GM23248 (cell line): Measurements from ENCODE around the gene CCDC149.

Source experiments
- EZH2 ChIP-seq: fragments of 200-600 bp; sonication (generic); IDR thresholded peaks from 2 replicates; pipeline ENCODE4 v1.6.1; 2018; ENCODE audit warnings: antibody characterized with exemption, mild to moderate bottlenecking; ENCODE audit not compliant: insufficient read depth, poor library complexity, severe bottlenecking
- EZH2phosphoT487 ChIP-seq: fragments of 200-600 bp; sonication (generic); IDR thresholded peaks from 2 replicates; pipeline ENCODE4 v1.6.1; 2018; ENCODE audit warnings: antibody characterized with exemption, moderate library complexity, mild to moderate bottlenecking, low read depth; ENCODE audit not compliant: insufficient read depth

- TF ChIP-seq EZH2phosphoT487 (no peak), EZH2 (no peak)
Observed at GRCh38 chr4:24783506-24783905, 129.3 kb downstream of the CCDC149 start.
